GM18502 (cell line): ENCODE data around the gene LRP2.
"Not testable (repeated sequence)": the region's sequence is repeated elsewhere in the genome, so short reads cannot be mapped to it uniquely, and the experiment has no call there.

ENCODE experiments used
- ATAC-seq: cut with Tn5 transposase; IDR thresholded peaks from one replicate; pipeline ENCODE4 v1.9.1; 2021; ENCODE audit warnings: mild to moderate bottlenecking; ENCODE audit not compliant: unreplicated experiment, poor library complexity

Gene LRP2

GRCh38 chr2:169303579-169304305 lies 58.6 kb downstream of the LRP2 start:
- ATAC-seq, result no peak

- ATAC-seq, result no peak
Observed at GRCh38 chr2:169302364-169302763, 60.0 kb downstream of the LRP2 start.

- no peak for ATAC-seq
Observed at GRCh38 chr2:169301596-169302335, 60.6 kb downstream of the LRP2 start.

GRCh38 chr2:169300636-169301530 lies 61.5 kb downstream of the LRP2 start:
- no peak for ATAC-seq

- ATAC-seq, result no peak
Observed at GRCh38 chr2:169298007-169298406, 64.3 kb downstream of the LRP2 start.

- ATAC-seq, result no peak
Observed at GRCh38 chr2:169294001-169294675, 68.2 kb downstream of the LRP2 start.

GRCh38 chr2:169291517-169291916 lies 70.8 kb downstream of the LRP2 start:
- ATAC-seq, result no peak

GRCh38 chr2:169290433-169290832 lies 71.9 kb downstream of the LRP2 start:
- ATAC-seq, result no peak

GRCh38 chr2:169287666-169288065 lies 74.7 kb downstream of the LRP2 start:
- ATAC-seq, result no peak

GRCh38 chr2:169286624-169287231 lies 75.6 kb downstream of the LRP2 start:
- no peak for ATAC-seq

GRCh38 chr2:169285531-169286235 lies 76.7 kb downstream of the LRP2 start:
- ATAC-seq, result no peak

- no peak for ATAC-seq
Observed at GRCh38 chr2:169280502-169280901, 81.8 kb downstream of the LRP2 start.

GRCh38 chr2:169275696-169276444 lies 86.5 kb downstream of the LRP2 start:
- ATAC-seq, result no peak

GRCh38 chr2:169272010-169272409 lies 90.3 kb downstream of the LRP2 start:
- no peak for ATAC-seq

GRCh38 chr2:169270574-169270973 lies 91.8 kb downstream of the LRP2 start:
- ATAC-seq, result not testable (repeated sequence)

GRCh38 chr2:169265591-169265990 lies 96.7 kb downstream of the LRP2 start:
- ATAC-seq, result no peak

- no peak for ATAC-seq
Observed at GRCh38 chr2:169260846-169261642, 101.3 kb downstream of the LRP2 start.

- no peak for ATAC-seq
Observed at GRCh38 chr2:169260246-169260645, 102.1 kb downstream of the LRP2 start.
